NB4 (cell line): ENCODE results near the gene MRNIP.

Source experiments
- DNase-seq: peaks from one replicate; pipeline ENCODE4 v3.0.0; 2010; ENCODE audit warnings: low read depth
- H3K4me3 ChIP-seq: one replicate; pipeline ENCODE4 v1.5.1; 2011; ENCODE audit warnings: mild to moderate bottlenecking, low read depth, low read length, moderate library complexity
- MYC ChIP-seq: IDR thresholded peaks from 2 replicates; pipeline ENCODE4 v1.6.1; 2011; ENCODE audit warnings: low read depth, low read length
- POLR2A ChIP-seq: IDR thresholded peaks from 2 replicates; pipeline ENCODE4 v1.6.1; 2011; ENCODE audit warnings: mild to moderate bottlenecking; ENCODE audit not compliant: insufficient read length; ENCODE audit errors: extremely low read depth
- TF ChIP-seq, protein P1 (sequence below): IDR thresholded peaks from 2 replicates; pipeline ENCODE4 v1.6.1; 2011; ENCODE audit warnings: low read depth, low read length
- TF ChIP-seq, protein P2 (sequence below): IDR thresholded peaks from one replicate; pipeline ENCODE4 v1.5.1; 2012; ENCODE audit warnings: low read depth, low read length

The MRNIP gene

DNA sequence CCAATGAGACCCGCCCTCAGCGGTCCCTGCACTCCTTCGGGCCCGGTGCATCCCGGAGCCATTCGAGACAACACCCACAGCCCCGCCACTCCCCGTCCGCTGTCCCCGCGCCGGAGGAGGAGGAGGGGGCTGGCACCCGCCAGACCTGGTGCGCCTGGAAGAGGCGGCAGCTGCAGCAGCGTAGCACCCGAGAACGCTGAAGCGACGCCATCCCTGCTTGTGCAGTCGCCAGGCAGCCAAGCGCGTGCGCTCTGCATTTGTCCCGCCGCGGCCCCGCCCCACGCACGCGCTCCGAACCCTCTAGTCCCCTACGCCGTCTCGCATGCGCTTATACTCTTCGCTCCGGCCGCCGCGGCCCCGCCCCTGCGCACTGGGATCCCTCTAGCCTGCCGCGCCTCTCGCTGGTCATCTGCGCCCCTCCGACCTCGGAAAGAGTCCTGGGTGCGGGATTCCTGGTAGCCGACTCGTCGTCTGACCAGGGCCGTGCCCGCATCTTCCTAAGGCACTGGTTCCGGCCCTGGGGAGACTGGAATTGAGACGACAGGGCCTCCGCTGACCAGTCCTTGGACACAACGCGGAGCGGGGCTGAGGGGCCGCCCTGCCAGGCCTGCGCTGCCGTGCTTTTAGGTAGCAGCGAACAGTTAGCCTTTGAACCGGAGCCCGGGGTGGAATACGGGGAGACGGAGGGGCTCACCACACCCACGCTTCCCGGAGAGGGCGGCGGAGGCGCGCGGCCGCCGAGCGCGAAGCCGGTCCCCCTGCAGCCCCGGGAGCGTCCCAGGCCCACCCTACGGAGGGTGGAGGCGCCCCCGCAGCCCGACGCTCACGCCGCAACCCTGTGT, at the start of gene MRNIP:
Gene MRNIP (minus strand): TSS at position 232 of the 842 bp plus-strand sequence. CDS start 21 bp downstream, at position 211.
- H3K4me3 ChIP-seq: peak within 1 kb of the TSS; percentile 75
- TF ChIP-seq, protein P1, sequence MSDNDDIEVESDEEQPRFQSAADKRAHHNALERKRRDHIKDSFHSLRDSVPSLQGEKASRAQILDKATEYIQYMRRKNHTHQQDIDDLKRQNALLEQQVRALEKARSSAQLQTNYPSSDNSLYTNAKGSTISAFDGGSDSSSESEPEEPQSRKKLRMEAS: peak; percentile 77
- TF ChIP-seq POLR2A (peak; percentile 61), MYC (peak; percentile 67; the same call in 1 of the 2 replicates)
- TF ChIP-seq, protein P2, sequence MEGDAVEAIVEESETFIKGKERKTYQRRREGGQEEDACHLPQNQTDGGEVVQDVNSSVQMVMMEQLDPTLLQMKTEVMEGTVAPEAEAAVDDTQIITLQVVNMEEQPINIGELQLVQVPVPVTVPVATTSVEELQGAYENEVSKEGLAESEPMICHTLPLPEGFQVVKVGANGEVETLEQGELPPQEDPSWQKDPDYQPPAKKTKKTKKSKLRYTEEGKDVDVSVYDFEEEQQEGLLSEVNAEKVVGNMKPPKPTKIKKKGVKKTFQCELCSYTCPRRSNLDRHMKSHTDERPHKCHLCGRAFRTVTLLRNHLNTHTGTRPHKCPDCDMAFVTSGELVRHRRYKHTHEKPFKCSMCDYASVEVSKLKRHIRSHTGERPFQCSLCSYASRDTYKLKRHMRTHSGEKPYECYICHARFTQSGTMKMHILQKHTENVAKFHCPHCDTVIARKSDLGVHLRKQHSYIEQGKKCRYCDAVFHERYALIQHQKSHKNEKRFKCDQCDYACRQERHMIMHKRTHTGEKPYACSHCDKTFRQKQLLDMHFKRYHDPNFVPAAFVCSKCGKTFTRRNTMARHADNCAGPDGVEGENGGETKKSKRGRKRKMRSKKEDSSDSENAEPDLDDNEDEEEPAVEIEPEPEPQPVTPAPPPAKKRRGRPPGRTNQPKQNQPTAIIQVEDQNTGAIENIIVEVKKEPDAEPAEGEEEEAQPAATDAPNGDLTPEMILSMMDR: no peak
- peak; percentile 97 for DNase-seq

DNA sequence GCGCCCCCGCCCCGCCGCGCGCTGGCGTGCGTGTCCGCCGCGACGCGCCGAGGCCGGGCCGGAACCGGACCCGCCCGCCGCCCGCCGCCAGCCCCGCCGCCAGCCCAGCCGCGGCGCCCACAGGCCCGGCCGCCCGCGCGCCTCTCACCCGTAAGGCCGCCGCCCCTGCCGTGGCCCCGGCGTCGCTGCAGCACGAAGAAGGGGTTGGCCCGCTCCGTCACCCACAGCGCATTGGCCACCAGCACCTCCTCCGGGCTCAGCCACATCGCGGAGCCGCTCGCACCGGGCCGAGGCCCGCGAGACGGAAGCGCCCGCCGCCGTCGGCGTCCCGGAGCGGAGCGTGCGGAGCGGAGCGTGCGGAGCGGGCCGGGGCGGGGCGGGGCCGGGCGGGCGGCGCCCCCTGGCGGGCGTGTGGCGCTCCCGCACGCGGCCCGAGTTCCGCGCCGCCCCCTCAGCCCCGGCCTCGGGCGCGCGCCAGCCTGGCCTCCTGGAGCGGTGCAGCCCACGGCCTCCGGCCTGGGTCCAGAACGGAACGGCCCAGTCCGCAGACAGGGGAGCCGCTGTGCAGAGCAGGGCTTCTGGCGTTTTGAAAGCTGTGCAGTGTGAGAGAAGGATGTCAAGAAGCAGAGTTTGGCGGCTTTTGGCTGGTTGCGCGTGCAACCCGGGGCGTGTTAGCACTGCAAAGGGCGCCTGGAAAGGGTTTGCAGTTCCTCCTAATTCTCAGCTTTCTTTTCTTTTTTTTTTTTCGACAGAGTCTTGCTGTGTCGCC, 49.1 kb upstream of the MRNIP start, which contains the start of gene TBC1D9B:
Gene TBC1D9B (minus strand): TSS at position 342 of the 769 bp plus-strand sequence. CDS start 76 bp downstream, at position 266.
- peak; percentile 76 for DNase-seq
- peak; percentile 61 for TF ChIP-seq POLR2A
- TF ChIP-seq, protein P1: peak; percentile 34; the same call in 1 of the 2 replicates
- TF ChIP-seq, protein P2: no peak
- peak; percentile 32; the same call in 1 of the 2 replicates for TF ChIP-seq MYC
- peak within 1 kb of the TSS; percentile 70 for H3K4me3 ChIP-seq

DNA sequence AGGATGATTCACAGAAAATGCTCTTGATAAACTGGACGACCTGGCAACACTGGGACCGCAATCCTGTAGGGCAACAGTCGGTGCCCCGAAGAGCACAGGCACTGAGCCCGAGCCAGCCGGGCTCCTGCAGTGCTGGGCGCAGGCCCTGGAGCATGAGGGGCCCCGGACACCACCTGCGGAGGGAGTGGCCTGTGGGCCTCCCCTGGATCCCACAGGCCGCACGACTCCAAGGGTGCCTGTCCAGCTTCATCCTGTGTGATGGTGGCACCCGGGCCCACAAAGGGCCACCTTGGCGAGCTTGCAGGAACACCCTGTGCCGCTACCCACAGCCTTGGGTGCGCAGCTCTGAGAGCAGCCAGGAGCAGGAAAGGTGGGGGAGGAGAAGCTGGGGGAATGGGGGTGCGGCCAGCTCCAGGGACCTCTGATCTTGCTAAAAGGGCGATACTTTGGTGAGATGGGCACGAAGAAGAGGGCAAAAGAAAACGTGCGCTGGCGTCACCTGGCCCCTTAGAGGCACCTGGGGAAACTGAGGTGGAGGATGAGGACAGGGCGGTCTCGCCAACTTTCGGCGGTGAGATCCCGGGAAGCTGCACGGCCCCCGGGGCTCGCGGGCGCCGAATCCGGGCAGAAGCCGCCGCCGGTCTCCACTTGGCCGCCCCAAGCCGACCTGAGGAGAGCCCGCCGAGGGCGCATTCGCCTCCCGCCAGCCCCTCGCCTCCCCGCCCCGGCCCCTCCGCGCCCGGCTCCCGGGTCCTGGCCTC, 48.4 kb upstream of the MRNIP start:
- DNase-seq: peak; percentile 49
- TF ChIP-seq, protein P1: no peak
- TF ChIP-seq MYC: no peak
- no peak for TF ChIP-seq POLR2A
- TF ChIP-seq, protein P2: no peak
- peak overlapping the region; percentile 70 for H3K4me3 ChIP-seq

DNA sequence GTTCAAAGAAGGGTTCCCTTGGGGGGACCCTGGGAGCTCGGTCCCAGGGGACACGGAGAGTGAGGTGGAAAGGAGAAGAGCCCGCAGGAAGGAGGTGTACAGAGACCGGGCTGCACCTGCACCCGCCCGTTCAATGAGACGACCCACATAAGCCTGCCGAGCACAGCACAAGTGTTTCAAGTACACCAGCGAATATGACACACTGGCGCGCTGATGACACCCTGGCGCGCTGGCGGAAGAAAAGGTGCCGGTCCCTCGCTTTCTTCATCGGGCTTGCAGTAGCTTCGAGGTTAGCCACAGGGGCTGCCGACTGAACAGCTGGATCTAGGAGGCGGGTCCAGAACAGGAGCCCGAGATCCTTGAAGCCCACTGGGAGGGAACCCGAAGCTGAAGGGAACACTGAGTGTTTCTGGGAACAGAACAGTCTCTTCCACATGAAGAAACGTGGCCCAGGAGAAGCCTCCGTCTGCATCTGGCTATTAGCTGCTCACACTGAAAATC, 47.7 kb upstream of the MRNIP start:
- H3K4me3 ChIP-seq: peak overlapping the region; percentile 70
- no peak for DNase-seq
- TF ChIP-seq, protein P2: no peak
- TF ChIP-seq, protein P1: no peak
- TF ChIP-seq MYC (no peak), POLR2A (no peak)

- no peak for TF ChIP-seq MYC
- TF ChIP-seq, protein P2: no peak
- TF ChIP-seq, protein P1: no peak
- no peak for TF ChIP-seq POLR2A
- peak; percentile 32 for DNase-seq
- H3K4me3 ChIP-seq: no peak overlapping the region
These were observed 46.5 kb upstream of the MRNIP start for GRCh38 chr5:179905161-179905560.
